ENCODE measurements around the gene HNRNPR. TPM values are rescaled to one million over a fixed set of nuclear protein-coding genes. Genes with fewer than 3 reads are reported as not detected.

Gene HNRNPR
- total RNA-seq, 1 experiment from 2014 or later, result 141 TPM

DNA sequence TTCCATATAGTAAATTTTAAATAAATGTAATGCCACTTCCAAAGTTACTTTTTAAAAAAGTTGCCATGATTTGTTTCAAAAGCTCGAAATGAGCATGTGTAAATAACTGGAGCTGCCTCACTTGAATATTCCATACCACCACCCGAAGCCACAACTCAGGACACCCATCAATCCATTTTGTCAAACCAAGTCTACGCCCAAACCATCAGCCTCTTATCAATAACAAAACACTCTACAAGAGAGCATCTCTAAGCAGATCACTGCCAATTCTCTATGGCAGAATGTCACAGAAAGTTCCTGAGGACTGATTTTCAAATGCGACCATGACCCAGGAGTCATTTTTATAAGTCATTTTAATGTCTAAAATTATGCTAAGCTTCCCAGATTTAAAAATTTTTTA, 4.5 kb downstream of the HNRNPR start:
- BruUV-seq (replicated peaks), result no TSS peak
- H3K27me3 ChIP-seq (ENCODE audit: low read length), result no peaks in the 10 kb centered on the region
- no peaks in the 10 kb centered on the region for H3K9me2 ChIP-seq (replicated peaks; ENCODE audit: low read length)
- peaks cover 69% of the 10 kb centered on the region for H4K20me1 ChIP-seq (ENCODE audit: low read length)
- H3F3A ChIP-seq (ENCODE audit: low read length, unreplicated experiment), result no peaks in the 10 kb centered on the region
- no peak for DNase-seq
- no peaks in the 10 kb centered on the region for H3K9me3 ChIP-seq (ENCODE audit: low read length)
- ChIA-PET POLR2A (ENCODE audit: unreplicated experiment) (no interaction called here), CTCF (interaction anchor here (0.7 kb wide), 1 partner anchor 64 kb away, joined by 5 read pairs; no protein-coding TSS in a partner anchor)
- peaks cover 37% of the 10 kb centered on the region for H3K36me3 ChIP-seq (ENCODE audit: low read depth, low read length)
- H3K4me3 ChIP-seq (ENCODE audit: low read length), result peak overlapping the region; percentile 76; the same call in 1 of the 2 replicates
- H3K4me2 ChIP-seq (ENCODE audit: low read length), result peak overlapping the region; percentile 96
- peaks cover 87% of the 10 kb centered on the region for H3K79me2 ChIP-seq (ENCODE audit: low read length)
- no peak for TF ChIP-seq EZH2phosphoT487 (IDR thresholded peaks at IDR 0.05; ENCODE audit: borderline replicate concordance, low read length)
- TF ChIP-seq EZH2 (IDR thresholded peaks at IDR 0.05; ENCODE audit: low read length, unreplicated experiment), result no peak
- TF ChIP-seq, protein P1, sequence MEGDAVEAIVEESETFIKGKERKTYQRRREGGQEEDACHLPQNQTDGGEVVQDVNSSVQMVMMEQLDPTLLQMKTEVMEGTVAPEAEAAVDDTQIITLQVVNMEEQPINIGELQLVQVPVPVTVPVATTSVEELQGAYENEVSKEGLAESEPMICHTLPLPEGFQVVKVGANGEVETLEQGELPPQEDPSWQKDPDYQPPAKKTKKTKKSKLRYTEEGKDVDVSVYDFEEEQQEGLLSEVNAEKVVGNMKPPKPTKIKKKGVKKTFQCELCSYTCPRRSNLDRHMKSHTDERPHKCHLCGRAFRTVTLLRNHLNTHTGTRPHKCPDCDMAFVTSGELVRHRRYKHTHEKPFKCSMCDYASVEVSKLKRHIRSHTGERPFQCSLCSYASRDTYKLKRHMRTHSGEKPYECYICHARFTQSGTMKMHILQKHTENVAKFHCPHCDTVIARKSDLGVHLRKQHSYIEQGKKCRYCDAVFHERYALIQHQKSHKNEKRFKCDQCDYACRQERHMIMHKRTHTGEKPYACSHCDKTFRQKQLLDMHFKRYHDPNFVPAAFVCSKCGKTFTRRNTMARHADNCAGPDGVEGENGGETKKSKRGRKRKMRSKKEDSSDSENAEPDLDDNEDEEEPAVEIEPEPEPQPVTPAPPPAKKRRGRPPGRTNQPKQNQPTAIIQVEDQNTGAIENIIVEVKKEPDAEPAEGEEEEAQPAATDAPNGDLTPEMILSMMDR (conservative IDR thresholded peaks at IDR 0.05; ENCODE audit: low read depth, low read length), result no peak
- no peak for ATAC-seq
- intact Hi-C loops (cut with micrococcal nuclease), result no loop called here
- peaks cover 21% of the 10 kb centered on the region for H3K4me1 ChIP-seq (ENCODE audit: insufficient read depth, low read length)
- H2AFZ ChIP-seq (ENCODE audit: low read length), result no peak overlapping the region
- H3K27ac ChIP-seq (ENCODE audit: low read length), result no peak overlapping the region
- no peak overlapping the region for H3K9ac ChIP-seq (ENCODE audit: low read length)

DNA sequence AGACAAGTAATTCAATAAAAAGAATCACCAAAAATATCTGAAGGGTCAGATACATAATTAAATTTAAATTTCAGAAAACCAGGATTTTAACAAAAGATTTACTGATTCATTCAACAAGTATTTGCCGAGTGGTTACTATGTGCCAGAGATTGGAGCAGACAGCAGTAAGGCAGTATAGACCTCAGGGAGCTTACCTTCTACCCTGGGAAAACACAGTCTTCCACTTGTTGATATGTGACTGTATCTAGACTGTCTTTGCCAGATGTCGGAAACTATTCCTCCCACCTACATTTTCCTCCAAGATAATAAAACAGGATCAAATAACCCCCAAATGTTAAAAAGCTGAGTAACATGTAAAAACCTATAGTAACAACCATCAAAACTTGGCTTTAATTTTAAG, 6.2 kb downstream of the HNRNPR start:
- Histone ChIP-seq H4K20me1 (ENCODE audit: low read length) (peaks cover 70% of the 10 kb centered on the region), H3K9ac (ENCODE audit: low read length) (no peak overlapping the region)
- ATAC-seq, result no peak

DNA sequence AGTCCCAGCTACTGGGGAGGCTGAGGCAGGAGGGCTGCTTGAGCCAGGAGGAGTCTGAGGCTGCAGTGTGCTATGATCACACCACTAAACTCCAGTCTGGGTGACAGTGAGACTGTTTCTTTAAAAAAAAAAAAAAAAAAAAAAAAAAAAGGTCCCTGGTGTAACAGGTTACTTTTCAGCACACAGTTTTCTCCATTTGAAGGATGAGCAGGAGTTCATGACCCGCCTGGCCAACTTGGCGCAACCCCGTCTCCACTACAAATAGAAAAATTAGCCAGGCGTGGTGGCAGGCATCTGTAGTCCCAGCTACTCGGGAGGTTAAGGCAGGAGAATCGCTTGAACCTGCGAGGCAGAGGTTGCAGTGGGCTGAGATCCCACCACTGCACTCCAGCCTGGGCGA, 12.4 kb downstream of the HNRNPR start:
- Histone ChIP-seq H3K4me1 (ENCODE audit: insufficient read depth, low read length) (peaks cover 18% of the 10 kb centered on the region), H3F3A (ENCODE audit: low read length, unreplicated experiment) (no peaks in the 10 kb centered on the region), H3K9ac (ENCODE audit: low read length) (no peak overlapping the region), H3K27ac (ENCODE audit: low read length) (no peak overlapping the region), H3K9me3 (ENCODE audit: low read length) (no peaks in the 10 kb centered on the region), H3K9me2 (replicated peaks; ENCODE audit: low read length) (no peaks in the 10 kb centered on the region), H3K4me3 (ENCODE audit: low read length) (no peak overlapping the region), H3K79me2 (ENCODE audit: low read length) (peaks cover 83% of the 10 kb centered on the region), H4K20me1 (ENCODE audit: low read length) (peaks cover 39% of the 10 kb centered on the region), H3K27me3 (ENCODE audit: low read length) (no peaks in the 10 kb centered on the region), H3K4me2 (ENCODE audit: low read length) (no peak overlapping the region), H2AFZ (ENCODE audit: low read length) (no peak overlapping the region), H3K36me3 (ENCODE audit: low read depth, low read length) (peaks cover 66% of the 10 kb centered on the region)
- ATAC-seq (no peak), DNase-seq (no peak)
- no peak for TF ChIP-seq EZH2phosphoT487 (IDR thresholded peaks at IDR 0.05; ENCODE audit: borderline replicate concordance, low read length)
- no peak for TF ChIP-seq EZH2 (IDR thresholded peaks at IDR 0.05; ENCODE audit: low read length, unreplicated experiment)
- TF ChIP-seq, protein P1 (conservative IDR thresholded peaks at IDR 0.05; ENCODE audit: low read depth, low read length), result no peak
- POLR2A ChIA-PET (ENCODE audit: unreplicated experiment), result interaction anchor here (0.6 to 0.7 kb wide), 2 partner anchors 13 to 53 kb away, joined by 9 to 17 read pairs; partner anchors contain the start of gene HNRNPR
- CTCF ChIA-PET, result interaction anchor here (0.7 kb wide), 1 partner anchor 72 kb away, joined by 4 read pairs; no protein-coding TSS in a partner anchor
- no TSS peak for BruUV-seq (replicated peaks)
- intact Hi-C loops (cut with micrococcal nuclease), result no loop called here

More for the DNA sequence above, 6.2 kb downstream of the HNRNPR start:
- POLR2A ChIA-PET (ENCODE audit: unreplicated experiment), result no interaction called here
- Histone ChIP-seq H3K4me2 (ENCODE audit: low read length) (no peak overlapping the region), H3K9me3 (ENCODE audit: low read length) (no peaks in the 10 kb centered on the region), H3F3A (ENCODE audit: low read length, unreplicated experiment) (no peaks in the 10 kb centered on the region), H3K9me2 (replicated peaks; ENCODE audit: low read length) (no peaks in the 10 kb centered on the region), H3K36me3 (ENCODE audit: low read depth, low read length) (peaks cover 50% of the 10 kb centered on the region), H3K4me1 (ENCODE audit: insufficient read depth, low read length) (peaks cover 21% of the 10 kb centered on the region), H3K79me2 (ENCODE audit: low read length) (peaks cover 90% of the 10 kb centered on the region), H2AFZ (ENCODE audit: low read length) (no peak overlapping the region), H3K4me3 (ENCODE audit: low read length) (no peak overlapping the region), H3K27me3 (ENCODE audit: low read length) (no peaks in the 10 kb centered on the region), H3K27ac (ENCODE audit: low read length) (no peak overlapping the region)
- CTCF ChIA-PET, result no interaction called here
- no peak for DNase-seq
- BruUV-seq (replicated peaks), result no TSS peak
- intact Hi-C loops (cut with micrococcal nuclease), result no loop called here
- TF ChIP-seq, protein P1 (conservative IDR thresholded peaks at IDR 0.05; ENCODE audit: low read depth, low read length), result no peak
- TF ChIP-seq EZH2phosphoT487 (IDR thresholded peaks at IDR 0.05; ENCODE audit: borderline replicate concordance, low read length), result no peak
- TF ChIP-seq EZH2 (IDR thresholded peaks at IDR 0.05; ENCODE audit: low read length, unreplicated experiment), result no peak

Data from PC-3 (cell line).